Measurements from ENCODE around the gene GRPR.

DNA sequence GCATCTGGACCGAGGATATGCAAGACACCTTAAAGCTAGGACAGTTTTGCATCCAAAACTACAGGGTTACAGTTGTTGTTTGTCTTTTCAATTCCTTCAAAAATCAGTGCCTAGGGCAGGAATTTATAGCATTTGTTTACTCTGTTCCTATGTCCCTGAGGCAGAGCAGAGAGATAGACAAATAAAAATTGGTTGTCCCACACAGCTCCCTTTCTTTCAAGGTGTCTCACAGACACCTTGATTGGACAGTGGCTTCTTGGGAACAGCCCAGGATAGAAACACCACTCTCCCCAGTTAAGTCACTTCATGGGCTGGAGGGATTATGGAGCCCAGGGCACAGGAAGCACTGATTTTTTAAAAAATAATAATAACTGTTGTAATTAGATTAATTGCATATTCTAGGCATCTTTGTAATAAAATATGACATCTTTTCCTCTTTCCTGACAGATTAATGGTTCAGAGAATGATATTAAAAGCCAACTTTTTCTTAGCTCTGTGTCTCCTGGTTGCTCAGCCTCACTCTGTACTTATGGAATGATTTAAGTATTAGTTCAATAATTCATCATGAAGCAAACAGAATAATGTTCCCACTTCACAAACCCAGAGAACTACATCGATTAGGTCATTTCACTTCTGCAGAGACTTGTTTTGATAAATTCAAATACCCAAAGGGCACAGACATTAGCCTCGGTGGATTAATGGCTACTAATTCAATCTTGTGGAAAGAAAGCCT is 52.1 kb downstream of the GRPR start:
- TF ChIP-seq, protein P1, sequence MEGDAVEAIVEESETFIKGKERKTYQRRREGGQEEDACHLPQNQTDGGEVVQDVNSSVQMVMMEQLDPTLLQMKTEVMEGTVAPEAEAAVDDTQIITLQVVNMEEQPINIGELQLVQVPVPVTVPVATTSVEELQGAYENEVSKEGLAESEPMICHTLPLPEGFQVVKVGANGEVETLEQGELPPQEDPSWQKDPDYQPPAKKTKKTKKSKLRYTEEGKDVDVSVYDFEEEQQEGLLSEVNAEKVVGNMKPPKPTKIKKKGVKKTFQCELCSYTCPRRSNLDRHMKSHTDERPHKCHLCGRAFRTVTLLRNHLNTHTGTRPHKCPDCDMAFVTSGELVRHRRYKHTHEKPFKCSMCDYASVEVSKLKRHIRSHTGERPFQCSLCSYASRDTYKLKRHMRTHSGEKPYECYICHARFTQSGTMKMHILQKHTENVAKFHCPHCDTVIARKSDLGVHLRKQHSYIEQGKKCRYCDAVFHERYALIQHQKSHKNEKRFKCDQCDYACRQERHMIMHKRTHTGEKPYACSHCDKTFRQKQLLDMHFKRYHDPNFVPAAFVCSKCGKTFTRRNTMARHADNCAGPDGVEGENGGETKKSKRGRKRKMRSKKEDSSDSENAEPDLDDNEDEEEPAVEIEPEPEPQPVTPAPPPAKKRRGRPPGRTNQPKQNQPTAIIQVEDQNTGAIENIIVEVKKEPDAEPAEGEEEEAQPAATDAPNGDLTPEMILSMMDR (IDR thresholded peaks at IDR 0.05) = no peak
- TF ChIP-seq POLR2AphosphoS5 (IDR thresholded peaks at IDR 0.05) = no peak
- TF ChIP-seq POLR2A (IDR thresholded peaks at IDR 0.05) = no peak
- TF ChIP-seq EP300 (IDR thresholded peaks at IDR 0.05) = no peak
